A673 (cell line): ENCODE results near the gene GDPD1. TPM values are rescaled to one million over a fixed set of nuclear protein-coding genes. Genes with fewer than 3 reads are reported as not detected.

Source experiments
- BruUV-seq: library from RNA; stranded (reverse); fragments of 400-500 nt; replicated peaks from 2 replicates; lab custom pipeline; 2021; lab: Mats Ljungman, UMichigan
- CTCF ChIA-PET: fragments of 300-600 bp; sonication (Branson Sonifier 250); formaldehyde crosslinking; loops from one replicate; lab custom pipeline; 2022; ENCODE audit warnings: antibody characterized with exemption; lab: Charles Lee
- POLR2A ChIA-PET: fragments of 300-600 bp; sonication (Branson Sonifier 250); formaldehyde crosslinking; loops from one replicate; lab custom pipeline; 2022; ENCODE audit warnings: antibody characterized with exemption; ENCODE audit not compliant: low non-redundant PET; lab: Charles Lee
- DNase-seq: peaks from one replicate; pipeline ENCODE4 v3.0.0-alpha.2; 2015; ENCODE audit warnings: low spot score
- H3K27ac ChIP-seq: fragments of 200-600 bp; sonication (generic); 2 replicates; pipeline ENCODE4 v1.5.1; 2016; ENCODE audit warnings: mixed run types, low read depth, mild to moderate bottlenecking, mixed read lengths, antibody characterized with exemption, low read length; ENCODE audit not compliant: poor library complexity, severe bottlenecking
- H3K27me3 ChIP-seq: fragments of 200-600 bp; sonication (generic); replicated peaks from 2 replicates; pipeline ENCODE4 v1.6.1; 2017; ENCODE audit warnings: mixed run types, low read depth, mild to moderate bottlenecking, mixed read lengths, antibody characterized with exemption, low read length; ENCODE audit not compliant: insufficient read depth, poor library complexity
- H3K36me3 ChIP-seq: fragments of 200-600 bp; sonication (generic); 2 replicates; pipeline ENCODE4 v1.6.1; 2016; ENCODE audit warnings: mixed run types, mild to moderate bottlenecking, mixed read lengths, antibody characterized with exemption, low read length; ENCODE audit not compliant: insufficient read depth, poor library complexity, severe bottlenecking
- H3K4me1 ChIP-seq: fragments of 200-600 bp; sonication (generic); 2 replicates; pipeline ENCODE4 v1.6.1; 2017; ENCODE audit warnings: mixed run types, mild to moderate bottlenecking, mixed read lengths, antibody characterized with exemption, low read length; ENCODE audit not compliant: insufficient read depth, poor library complexity, severe bottlenecking
- H3K4me3 ChIP-seq: fragments of 200-600 bp; sonication (generic); 2 replicates; pipeline ENCODE4 v1.5.1; 2016; ENCODE audit warnings: low read depth, mixed run types, mild to moderate bottlenecking, mixed read lengths, low read length; ENCODE audit not compliant: poor library complexity, severe bottlenecking
- H3K9me3 ChIP-seq: fragments of 200-600 bp; sonication (generic); 2 replicates; pipeline ENCODE4 v1.6.1; 2016; ENCODE audit warnings: mixed run types, low read depth, mild to moderate bottlenecking, mixed read lengths, antibody characterized with exemption, low read length; ENCODE audit not compliant: poor library complexity, severe bottlenecking
- CTCF ChIP-seq: fragments of 300-800, 200-600 bp; sonication (generic); conservative IDR thresholded peaks from 2 replicates; pipeline ENCODE4 v1.5.1; 2017; ENCODE audit warnings: low read depth, mild to moderate bottlenecking, antibody characterized with exemption, low read length, moderate library complexity, mixed read lengths
- EZH2 ChIP-seq: fragments of 200-600 bp; sonication (generic); IDR thresholded peaks from 2 replicates; pipeline ENCODE4 v1.6.1; 2017; ENCODE audit warnings: borderline replicate concordance, low read depth, mild to moderate bottlenecking, mixed read lengths, antibody characterized with exemption, low read length; ENCODE audit not compliant: poor library complexity, severe bottlenecking
- intact Hi-C: fragments of 100-400 bp; cut with micrococcal nuclease; formaldehyde crosslinking; loops from one replicate; pipeline ENCODE4 v1.10.0; 2022; ENCODE audit not compliant: unreplicated experiment
- total RNA-seq: library from RNA; stranded (reverse); gene quantifications from 2 replicates; pipeline ENCODE4 v1.2.3, GENCODE V29; 2021

GDPD1 gene
- total RNA-seq, 1 experiment from 2014 or later = 2.6 TPM

DNA sequence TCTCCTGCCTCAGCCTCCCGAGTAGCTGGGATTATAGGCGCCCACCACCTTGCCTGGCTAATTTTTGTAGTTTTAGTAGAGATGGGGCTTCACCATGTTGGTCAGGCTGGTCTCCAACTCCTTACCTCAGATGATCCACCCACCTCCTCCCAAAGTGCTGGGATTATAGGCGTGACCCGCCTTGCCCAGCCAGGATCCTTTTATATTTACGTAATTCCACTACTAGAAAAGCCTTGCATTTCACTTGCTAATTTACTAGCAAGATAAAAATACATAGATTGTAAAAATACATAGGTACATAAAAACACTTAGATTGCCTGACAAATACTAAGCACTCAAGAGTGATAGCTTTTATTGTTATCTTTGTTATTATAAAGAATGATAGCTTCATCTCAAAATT, 47.5 kb downstream of the GDPD1 start:
- TF ChIP-seq EZH2 = no peak
- TF ChIP-seq CTCF = no peak
- no TSS peak for BruUV-seq
- no peak overlapping the region for H3K4me3 ChIP-seq
- no peaks in the 10 kb centered on the region for H3K9me3 ChIP-seq
- no peak overlapping the region for H3K27ac ChIP-seq
- H3K36me3 ChIP-seq = no peaks in the 10 kb centered on the region
- ChIA-PET CTCF (no interaction called here), POLR2A (no interaction called here)
- no peaks in the 10 kb centered on the region for H3K4me1 ChIP-seq
- intact Hi-C loops = no loop called here
- no peak for DNase-seq
- no peaks in the 10 kb centered on the region for H3K27me3 ChIP-seq

- no peak for DNase-seq
- no peak overlapping the region for H3K4me3 ChIP-seq
- H3K9me3 ChIP-seq = no peaks in the 10 kb centered on the region
- TF ChIP-seq CTCF (no peak), EZH2 (no peak)
- intact Hi-C loops = no loop called here
- no peaks in the 10 kb centered on the region for H3K4me1 ChIP-seq
- H3K27ac ChIP-seq = no peak overlapping the region
- CTCF ChIA-PET = no interaction called here
- H3K27me3 ChIP-seq = no peaks in the 10 kb centered on the region
- no peaks in the 10 kb centered on the region for H3K36me3 ChIP-seq
- POLR2A ChIA-PET = no interaction called here
- no TSS peak for BruUV-seq
Measured at GRCh38 chr17:59275618-59276017, 55.3 kb downstream of the GDPD1 start.

- BruUV-seq = no TSS peak
- TF ChIP-seq EZH2 = no peak
- TF ChIP-seq CTCF = no peak
- CTCF ChIA-PET = no interaction called here
- H3K9me3 ChIP-seq = no peaks in the 10 kb centered on the region
- H3K4me1 ChIP-seq = no peaks in the 10 kb centered on the region
- H3K27me3 ChIP-seq = no peaks in the 10 kb centered on the region
- no peaks in the 10 kb centered on the region for H3K36me3 ChIP-seq
- intact Hi-C loops = no loop called here
- H3K27ac ChIP-seq = no peak overlapping the region
- POLR2A ChIA-PET = no interaction called here
- no peak for DNase-seq
- no peak overlapping the region for H3K4me3 ChIP-seq
Measured at GRCh38 chr17:59277031-59277430, 56.7 kb downstream of the GDPD1 start.
